NCI-H128 (cell line): ENCODE results near the gene ABHD5.

Experiments used
- DNase-seq: peaks from one replicate; lab custom pipeline; 2025; ENCODE audit not compliant: unreplicated experiment; lab: John Stamatoyannopoulos, UW

ABHD5 gene

GRCh38 chr3:43685921-43686320 is 4.8 kb upstream of the ABHD5 start:
- no peak for DNase-seq

GRCh38 chr3:43686333-43686699 is 4.4 kb upstream of the ABHD5 start:
- DNase-seq: no peak

GRCh38 chr3:43686700-43687498 is 3.8 kb upstream of the ABHD5 start:
- DNase-seq: no peak

- DNase-seq: no peak
Observed at GRCh38 chr3:43687499-43687811, 3.3 kb upstream of the ABHD5 start.

- DNase-seq: no peak
Observed at GRCh38 chr3:43688245-43688650, 2.5 kb upstream of the ABHD5 start.

- DNase-seq: no peak
Observed at GRCh38 chr3:43689166-43689565, 1.6 kb upstream of the ABHD5 start.

GRCh38 chr3:43689766-43690399 is 855 bp upstream of the ABHD5 start:
- no peak for DNase-seq

- DNase-seq: no peak
Observed at GRCh38 chr3:43691120-43691995, 620 bp downstream of the ABHD5 start.

- no peak for DNase-seq
Observed at GRCh38 chr3:43692085-43692855, 1.5 kb downstream of the ABHD5 start.

GRCh38 chr3:43692971-43693370 is 2.2 kb downstream of the ABHD5 start:
- no peak for DNase-seq

- no peak for DNase-seq
Observed at GRCh38 chr3:43693594-43693993, 2.9 kb downstream of the ABHD5 start.

- no peak for DNase-seq
Observed at GRCh38 chr3:43695443-43695842, 4.7 kb downstream of the ABHD5 start.

GRCh38 chr3:43695863-43696262 is 5.1 kb downstream of the ABHD5 start:
- DNase-seq: no peak

GRCh38 chr3:43696441-43696840 is 5.7 kb downstream of the ABHD5 start:
- no peak for DNase-seq

GRCh38 chr3:43696881-43697280 is 6.1 kb downstream of the ABHD5 start:
- DNase-seq: no peak

GRCh38 chr3:43699864-43700263 is 9.1 kb downstream of the ABHD5 start:
- DNase-seq: no peak

- DNase-seq: no peak
Observed at GRCh38 chr3:43704697-43705096, 14.0 kb downstream of the ABHD5 start.

GRCh38 chr3:43706342-43706741 is 15.6 kb downstream of the ABHD5 start:
- DNase-seq: no peak

GRCh38 chr3:43707266-43707665 is 16.5 kb downstream of the ABHD5 start:
- DNase-seq: no peak

- DNase-seq: no peak
Observed at GRCh38 chr3:43707998-43708397, 17.3 kb downstream of the ABHD5 start.

GRCh38 chr3:43709022-43709421 is 18.3 kb downstream of the ABHD5 start:
- DNase-seq: no peak
